Measurements from ENCODE around the gene PCED1B.

Gene PCED1B

DNA sequence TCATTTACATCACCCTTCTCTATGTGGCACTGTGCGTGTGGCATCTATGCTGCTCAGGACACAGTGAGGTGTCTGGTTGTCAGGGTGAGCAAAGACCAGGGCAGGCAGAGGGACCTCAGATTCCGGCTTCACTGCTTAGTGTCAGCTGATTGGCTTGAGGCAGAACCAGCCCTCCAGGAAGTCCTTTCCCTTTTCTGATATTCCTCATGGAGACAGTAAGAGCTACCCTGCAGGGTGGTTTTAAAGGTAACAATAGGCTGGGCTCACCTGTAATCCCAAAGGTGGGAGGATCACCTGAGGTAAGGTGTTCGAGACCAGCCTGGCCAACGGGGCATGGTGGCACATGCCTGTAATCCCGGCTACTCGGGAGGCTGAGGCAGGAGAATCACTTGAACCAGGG is 129.6 kb downstream of the PCED1B start:
- TF ChIP-seq ZNF791 (tag by site-specific recombination; IDR thresholded peaks at IDR 0.05) (no peak), ZBTB17 (tag by site-specific recombination; IDR thresholded peaks at IDR 0.05) (no peak), ZNF248 (tag by site-specific recombination; IDR thresholded peaks at IDR 0.05) (no peak), ZNF510 (tag by site-specific recombination; IDR thresholded peaks at IDR 0.05; ENCODE audit: insufficient replicate concordance) (no peak), ZBTB1 (tag by site-specific recombination; IDR thresholded peaks at IDR 0.05) (no peak), GFI1B (tag by site-specific recombination; IDR thresholded peaks at IDR 0.05) (no peak), ZNF624 (tag by site-specific recombination; IDR thresholded peaks at IDR 0.05) (no peak), ZNF785 (tag by site-specific recombination; IDR thresholded peaks at IDR 0.05) (no peak), ZNF10 (tag by site-specific recombination; IDR thresholded peaks at IDR 0.05) (no peak), ZNF843 (tag by site-specific recombination; IDR thresholded peaks at IDR 0.05) (no peak)
- TF ChIP-seq, protein P1, sequence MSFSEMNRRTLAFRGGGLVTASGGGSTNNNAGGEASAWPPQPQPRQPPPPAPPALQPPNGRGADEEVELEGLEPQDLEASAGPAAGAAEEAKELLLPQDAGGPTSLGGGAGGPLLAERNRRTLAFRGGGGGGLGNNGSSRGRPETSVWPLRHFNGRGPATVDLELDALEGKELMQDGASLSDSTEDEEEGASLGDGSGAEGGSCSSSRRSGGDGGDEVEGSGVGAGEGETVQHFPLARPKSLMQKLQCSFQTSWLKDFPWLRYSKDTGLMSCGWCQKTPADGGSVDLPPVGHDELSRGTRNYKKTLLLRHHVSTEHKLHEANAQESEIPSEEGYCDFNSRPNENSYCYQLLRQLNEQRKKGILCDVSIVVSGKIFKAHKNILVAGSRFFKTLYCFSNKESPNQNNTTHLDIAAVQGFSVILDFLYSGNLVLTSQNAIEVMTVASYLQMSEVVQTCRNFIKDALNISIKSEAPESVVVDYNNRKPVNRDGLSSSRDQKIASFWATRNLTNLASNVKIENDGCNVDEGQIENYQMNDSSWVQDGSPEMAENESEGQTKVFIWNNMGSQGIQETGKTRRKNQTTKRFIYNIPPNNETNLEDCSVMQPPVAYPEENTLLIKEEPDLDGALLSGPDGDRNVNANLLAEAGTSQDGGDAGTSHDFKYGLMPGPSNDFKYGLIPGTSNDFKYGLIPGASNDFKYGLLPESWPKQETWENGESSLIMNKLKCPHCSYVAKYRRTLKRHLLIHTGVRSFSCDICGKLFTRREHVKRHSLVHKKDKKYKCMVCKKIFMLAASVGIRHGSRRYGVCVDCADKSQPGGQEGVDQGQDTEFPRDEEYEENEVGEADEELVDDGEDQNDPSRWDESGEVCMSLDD (tag by site-specific recombination; IDR thresholded peaks at IDR 0.05): no peak
- TF ChIP-seq, protein P2, sequence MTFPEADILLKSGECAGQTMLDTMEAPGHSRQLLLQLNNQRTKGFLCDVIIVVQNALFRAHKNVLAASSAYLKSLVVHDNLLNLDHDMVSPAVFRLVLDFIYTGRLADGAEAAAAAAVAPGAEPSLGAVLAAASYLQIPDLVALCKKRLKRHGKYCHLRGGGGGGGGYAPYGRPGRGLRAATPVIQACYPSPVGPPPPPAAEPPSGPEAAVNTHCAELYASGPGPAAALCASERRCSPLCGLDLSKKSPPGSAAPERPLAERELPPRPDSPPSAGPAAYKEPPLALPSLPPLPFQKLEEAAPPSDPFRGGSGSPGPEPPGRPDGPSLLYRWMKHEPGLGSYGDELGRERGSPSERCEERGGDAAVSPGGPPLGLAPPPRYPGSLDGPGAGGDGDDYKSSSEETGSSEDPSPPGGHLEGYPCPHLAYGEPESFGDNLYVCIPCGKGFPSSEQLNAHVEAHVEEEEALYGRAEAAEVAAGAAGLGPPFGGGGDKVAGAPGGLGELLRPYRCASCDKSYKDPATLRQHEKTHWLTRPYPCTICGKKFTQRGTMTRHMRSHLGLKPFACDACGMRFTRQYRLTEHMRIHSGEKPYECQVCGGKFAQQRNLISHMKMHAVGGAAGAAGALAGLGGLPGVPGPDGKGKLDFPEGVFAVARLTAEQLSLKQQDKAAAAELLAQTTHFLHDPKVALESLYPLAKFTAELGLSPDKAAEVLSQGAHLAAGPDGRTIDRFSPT (tag by site-specific recombination; IDR thresholded peaks at IDR 0.05): no peak
- Histone ChIP-seq H3K9me3 (ENCODE audit: control insufficient read depth, insufficient read depth, low read depth, low read length) (no peaks in the 10 kb centered on the region), H3K27ac (ENCODE audit: extremely low read depth, low read depth, low read length) (no peak overlapping the region), H3K4me3 (ENCODE audit: low read depth, low read length) (no peak overlapping the region), H3K4me1 (ENCODE audit: control insufficient read depth, insufficient read depth, low read length) (no peaks in the 10 kb centered on the region), H3K36me3 (ENCODE audit: control insufficient read depth in 2 of 2, insufficient read depth in 1 of 2, low read length in 2 of 2) (no peaks in the 10 kb centered on the region)
- CTCF ChIA-PET: no interaction called here
- POLR2A ChIA-PET: no interaction called here

DNA sequence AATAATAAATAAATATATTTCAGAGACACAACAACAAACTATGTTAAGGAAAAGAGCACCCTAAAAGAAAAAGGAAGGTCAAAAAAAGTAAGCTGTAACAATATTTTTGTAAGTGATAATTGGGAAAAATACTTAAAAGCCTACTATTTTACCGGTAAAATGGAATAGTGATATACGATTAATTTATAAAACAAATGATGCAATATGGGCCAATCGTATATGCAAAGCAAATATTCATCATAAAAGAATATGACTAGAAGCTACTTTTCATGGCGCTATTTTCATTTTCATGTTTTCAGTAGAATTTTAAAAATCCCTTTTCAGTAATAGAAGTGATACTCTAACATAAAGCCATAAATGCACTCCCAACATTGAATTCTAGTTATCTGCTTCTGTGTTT is 131.4 kb downstream of the PCED1B start:
- no peaks in the 10 kb centered on the region for H3K9me3 ChIP-seq (ENCODE audit: control insufficient read depth, insufficient read depth, low read depth, low read length)
- H3K36me3 ChIP-seq (ENCODE audit: control insufficient read depth in 2 of 2, insufficient read depth in 1 of 2, low read length in 2 of 2): no peaks in the 10 kb centered on the region
- no peaks in the 10 kb centered on the region for H3K4me1 ChIP-seq (ENCODE audit: control insufficient read depth, insufficient read depth, low read length)
- no peak overlapping the region for H3K27ac ChIP-seq (ENCODE audit: extremely low read depth, low read depth, low read length)
- ChIA-PET POLR2A (interaction anchor here (0.6 kb wide), 1 partner anchor 187 kb away, joined by 3 read pairs; no protein-coding TSS in a partner anchor), CTCF (no interaction called here)
- H3K4me3 ChIP-seq (ENCODE audit: low read depth, low read length): no peak overlapping the region
- TF ChIP-seq, protein P3, sequence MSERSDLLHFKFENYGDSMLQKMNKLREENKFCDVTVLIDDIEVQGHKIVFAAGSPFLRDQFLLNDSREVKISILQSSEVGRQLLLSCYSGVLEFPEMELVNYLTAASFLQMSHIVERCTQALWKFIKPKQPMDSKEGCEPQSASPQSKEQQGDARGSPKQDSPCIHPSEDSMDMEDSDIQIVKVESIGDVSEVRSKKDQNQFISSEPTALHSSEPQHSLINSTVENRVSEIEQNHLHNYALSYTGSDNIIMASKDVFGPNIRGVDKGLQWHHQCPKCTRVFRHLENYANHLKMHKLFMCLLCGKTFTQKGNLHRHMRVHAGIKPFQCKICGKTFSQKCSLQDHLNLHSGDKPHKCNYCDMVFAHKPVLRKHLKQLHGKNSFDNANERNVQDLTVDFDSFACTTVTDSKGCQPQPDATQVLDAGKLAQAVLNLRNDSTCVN (tag by site-specific recombination; optimal IDR thresholded peaks at IDR 0.05): no peak
- TF ChIP-seq ZFHX2 (tag by site-specific recombination; conservative IDR thresholded peaks at IDR 0.05) (no peak), ZNF596 (tag by site-specific recombination; IDR thresholded peaks at IDR 0.05) (no peak), ZNF133 (tag by site-specific recombination; IDR thresholded peaks at IDR 0.05) (no peak), KLF16 (tag by site-specific recombination; IDR thresholded peaks at IDR 0.05) (no peak), ZNF140 (tag by site-specific recombination; IDR thresholded peaks at IDR 0.05) (no peak), ZFP41 (tag by site-specific recombination; IDR thresholded peaks at IDR 0.05; ENCODE audit: borderline replicate concordance) (no peak), ZNF544 (tag by site-specific recombination; IDR thresholded peaks at IDR 0.05) (no peak), ZNF658 (tag by site-specific recombination; IDR thresholded peaks at IDR 0.05) (no peak)
- TF ChIP-seq, protein P4, sequence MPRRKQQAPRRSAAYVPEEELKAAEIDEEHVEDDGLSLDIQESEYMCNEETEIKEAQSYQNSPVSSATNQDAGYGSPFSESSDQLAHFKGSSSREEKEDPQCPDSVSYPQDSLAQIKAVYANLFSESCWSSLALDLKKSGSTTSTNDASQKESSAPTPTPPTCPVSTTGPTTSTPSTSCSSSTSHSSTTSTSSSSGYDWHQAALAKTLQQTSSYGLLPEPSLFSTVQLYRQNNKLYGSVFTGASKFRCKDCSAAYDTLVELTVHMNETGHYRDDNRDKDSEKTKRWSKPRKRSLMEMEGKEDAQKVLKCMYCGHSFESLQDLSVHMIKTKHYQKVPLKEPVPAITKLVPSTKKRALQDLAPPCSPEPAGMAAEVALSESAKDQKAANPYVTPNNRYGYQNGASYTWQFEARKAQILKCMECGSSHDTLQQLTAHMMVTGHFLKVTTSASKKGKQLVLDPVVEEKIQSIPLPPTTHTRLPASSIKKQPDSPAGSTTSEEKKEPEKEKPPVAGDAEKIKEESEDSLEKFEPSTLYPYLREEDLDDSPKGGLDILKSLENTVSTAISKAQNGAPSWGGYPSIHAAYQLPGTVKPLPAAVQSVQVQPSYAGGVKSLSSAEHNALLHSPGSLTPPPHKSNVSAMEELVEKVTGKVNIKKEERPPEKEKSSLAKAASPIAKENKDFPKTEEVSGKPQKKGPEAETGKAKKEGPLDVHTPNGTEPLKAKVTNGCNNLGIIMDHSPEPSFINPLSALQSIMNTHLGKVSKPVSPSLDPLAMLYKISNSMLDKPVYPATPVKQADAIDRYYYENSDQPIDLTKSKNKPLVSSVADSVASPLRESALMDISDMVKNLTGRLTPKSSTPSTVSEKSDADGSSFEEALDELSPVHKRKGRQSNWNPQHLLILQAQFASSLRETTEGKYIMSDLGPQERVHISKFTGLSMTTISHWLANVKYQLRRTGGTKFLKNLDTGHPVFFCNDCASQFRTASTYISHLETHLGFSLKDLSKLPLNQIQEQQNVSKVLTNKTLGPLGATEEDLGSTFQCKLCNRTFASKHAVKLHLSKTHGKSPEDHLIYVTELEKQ (tag by site-specific recombination; IDR thresholded peaks at IDR 0.05; ENCODE audit: borderline replicate concordance): no peak

Measured in HEK293 (cell line).